GM19099 (cell line): ENCODE measurements around the gene SLC9B1.

ENCODE experiments used
- POLR2A ChIP-seq: IDR thresholded peaks from 3 replicates; pipeline ENCODE4 v1.6.1; 2011; ENCODE audit warnings: low read depth; ENCODE audit not compliant: insufficient read length; ENCODE audit errors: extremely low read depth

Gene SLC9B1

DNA sequence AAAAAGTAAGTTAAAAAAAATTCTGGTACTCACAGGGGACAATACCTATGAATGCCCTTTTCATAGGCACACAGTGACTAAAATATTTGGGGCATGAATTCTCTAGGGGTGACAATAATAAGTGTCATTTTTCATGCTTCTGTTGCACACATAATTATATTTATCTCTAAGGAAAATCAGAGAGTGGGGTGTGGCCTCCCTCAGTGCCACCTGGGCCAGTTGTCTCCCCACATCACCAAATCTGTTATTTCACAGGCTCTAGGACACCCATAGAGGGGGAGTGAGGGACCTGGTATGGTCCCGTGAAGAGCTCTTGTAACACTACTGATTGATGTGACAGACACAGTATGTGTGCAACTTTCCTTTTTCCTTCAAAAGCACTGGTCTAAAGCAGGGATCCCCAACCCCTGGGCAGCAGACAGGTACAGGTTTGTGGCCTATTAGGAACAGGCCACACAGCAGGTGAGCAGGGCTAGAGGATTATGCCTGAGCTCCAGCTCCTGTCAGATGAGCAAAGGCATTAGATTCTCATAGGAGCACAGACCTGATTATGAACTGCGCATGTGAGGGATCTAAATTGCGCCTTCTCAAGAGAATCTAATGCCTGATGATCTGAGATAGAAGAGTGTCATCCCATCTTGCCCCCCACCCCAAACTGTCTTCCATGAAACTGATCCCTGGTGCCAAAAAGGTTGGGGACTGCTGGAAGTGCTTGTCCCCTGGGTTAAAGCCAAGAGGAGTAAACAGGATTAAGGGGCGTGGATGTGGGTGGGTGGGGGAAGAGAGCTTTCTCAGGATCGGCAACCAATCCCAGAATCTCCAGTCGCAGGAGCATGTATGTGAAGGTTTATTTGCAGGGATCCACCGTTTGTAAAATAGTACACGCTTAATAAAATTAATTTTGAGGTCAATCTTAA lies 856 bp downstream of the SLC9B1 start:
- TF ChIP-seq POLR2A: no peak

DNA sequence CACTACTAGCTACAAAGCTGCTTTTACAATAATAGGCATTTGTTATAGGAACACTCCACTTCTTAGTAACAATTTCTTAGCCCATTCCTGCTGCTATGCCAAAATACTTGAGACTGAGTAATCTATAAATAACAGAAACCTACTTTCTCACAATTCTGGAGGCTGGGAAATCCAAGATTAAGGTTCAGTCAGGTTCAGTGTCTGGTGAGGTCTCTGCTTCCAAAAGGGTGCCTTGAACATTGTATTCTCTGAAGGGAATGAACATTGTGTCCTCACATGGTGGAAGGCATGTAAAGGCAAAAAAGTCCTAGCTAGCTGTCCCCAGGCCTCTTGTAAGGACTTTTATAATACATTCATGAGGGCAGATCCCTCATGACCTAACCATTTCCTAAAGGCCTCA lies 7.0 kb downstream of the SLC9B1 start:
- TF ChIP-seq POLR2A: no peak

DNA sequence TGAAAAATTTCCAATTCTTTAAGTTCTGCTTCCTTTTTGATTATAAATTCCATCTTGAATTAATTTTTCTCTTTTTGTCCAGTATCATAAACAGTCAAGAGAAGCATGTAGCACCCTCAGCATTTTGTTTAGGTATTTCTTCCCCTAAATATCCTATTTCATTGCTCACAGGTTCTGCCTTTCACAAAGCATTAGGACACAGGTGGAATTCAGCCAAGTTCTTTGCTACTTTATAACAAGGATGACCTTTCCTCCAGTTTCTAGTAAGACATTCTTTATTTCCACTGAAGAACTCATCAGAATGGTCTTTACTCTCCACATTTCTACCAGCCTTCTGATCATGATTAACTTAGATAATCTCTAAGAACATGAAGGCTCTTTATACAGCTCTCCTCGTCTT lies 7.4 kb downstream of the SLC9B1 start:
- no peak for TF ChIP-seq POLR2A

DNA sequence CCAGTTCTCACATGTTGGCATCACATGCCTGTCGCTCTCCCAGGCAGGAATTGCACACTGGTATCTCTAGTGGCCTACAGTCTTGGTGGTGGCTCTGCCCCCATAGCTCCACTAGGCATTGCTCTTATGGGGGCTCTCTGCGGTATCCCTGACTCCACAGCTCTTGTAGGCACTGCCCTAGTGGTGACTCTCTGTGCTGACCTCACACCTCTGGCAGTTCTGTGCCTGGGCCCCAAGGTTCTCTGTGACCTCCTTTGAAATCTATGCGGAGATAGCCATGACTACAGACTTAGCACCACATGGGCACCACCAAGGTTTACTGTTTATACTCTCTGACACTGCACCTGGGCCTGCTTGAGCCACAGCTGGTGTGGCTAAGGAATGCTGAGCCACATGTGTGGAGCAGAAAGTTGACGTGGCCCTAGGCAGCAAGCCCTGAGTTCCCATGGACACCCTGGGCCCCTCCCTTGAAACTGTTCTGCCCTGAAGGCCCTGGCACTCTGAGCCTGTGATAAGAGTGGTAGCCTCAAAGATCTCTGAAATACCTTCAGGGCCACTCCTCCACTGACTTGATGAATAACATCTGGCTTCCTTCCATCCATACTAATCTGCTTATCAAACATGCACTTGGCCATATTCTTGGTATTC lies 8.0 kb downstream of the SLC9B1 start:
- no peak for TF ChIP-seq POLR2A

DNA sequence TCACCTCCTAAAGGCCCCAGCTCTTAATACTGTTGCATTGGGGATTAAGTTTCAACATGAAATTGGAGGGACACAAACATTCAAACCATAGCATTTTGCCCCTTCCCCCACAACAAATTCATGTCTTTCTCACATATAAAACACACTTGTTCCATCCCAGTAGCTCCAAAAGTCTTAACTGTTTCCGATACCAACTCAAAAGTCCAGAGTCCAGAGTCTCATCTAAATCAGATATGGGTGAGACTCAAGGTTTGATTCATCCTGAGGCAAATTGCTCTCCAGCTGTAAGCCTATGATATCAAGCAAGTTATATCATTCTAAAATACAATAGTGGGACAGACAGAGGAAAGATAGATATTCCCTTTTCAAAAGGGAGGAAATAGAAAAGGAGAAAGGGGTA lies 8.7 kb downstream of the SLC9B1 start:
- no peak for TF ChIP-seq POLR2A

DNA sequence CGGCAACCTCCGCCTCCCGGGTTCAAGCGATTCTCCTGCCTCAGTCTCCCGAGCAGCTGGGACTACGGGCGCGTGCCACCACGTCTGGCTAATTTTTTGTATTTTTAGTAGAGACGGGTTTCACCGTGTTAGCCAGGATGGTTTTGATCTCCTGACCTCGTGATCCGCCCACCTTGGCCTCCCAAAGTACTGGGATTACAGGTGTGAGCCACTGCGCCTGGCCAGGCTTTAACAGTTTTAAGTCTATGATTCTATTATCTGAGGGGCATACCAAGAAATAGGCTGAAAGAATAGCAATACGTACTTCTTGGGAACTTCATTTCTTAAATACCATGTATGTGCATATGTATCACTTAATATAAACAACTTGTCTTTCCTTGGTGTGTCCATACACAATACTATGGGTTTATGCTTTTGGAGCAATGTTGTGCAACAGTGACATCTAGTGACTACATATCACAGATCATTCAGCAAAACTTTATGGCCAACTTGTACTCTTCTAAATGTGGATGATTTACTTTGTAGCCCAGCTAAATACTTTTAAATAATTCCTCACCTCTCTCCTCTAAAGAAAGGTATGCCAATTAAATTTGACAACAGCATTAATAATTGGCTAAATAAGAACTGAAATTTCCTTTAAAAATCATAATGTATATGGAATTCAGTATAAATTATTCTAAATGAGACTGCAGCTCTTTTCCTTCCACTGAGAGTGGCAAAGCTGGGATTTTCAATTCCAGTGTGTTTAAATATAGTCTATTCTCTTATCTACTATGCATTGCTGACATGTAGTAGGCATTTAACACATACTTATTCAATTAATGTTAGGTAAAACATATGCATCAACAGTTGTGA lies 10.4 kb downstream of the SLC9B1 start:
- no peak for TF ChIP-seq POLR2A

DNA sequence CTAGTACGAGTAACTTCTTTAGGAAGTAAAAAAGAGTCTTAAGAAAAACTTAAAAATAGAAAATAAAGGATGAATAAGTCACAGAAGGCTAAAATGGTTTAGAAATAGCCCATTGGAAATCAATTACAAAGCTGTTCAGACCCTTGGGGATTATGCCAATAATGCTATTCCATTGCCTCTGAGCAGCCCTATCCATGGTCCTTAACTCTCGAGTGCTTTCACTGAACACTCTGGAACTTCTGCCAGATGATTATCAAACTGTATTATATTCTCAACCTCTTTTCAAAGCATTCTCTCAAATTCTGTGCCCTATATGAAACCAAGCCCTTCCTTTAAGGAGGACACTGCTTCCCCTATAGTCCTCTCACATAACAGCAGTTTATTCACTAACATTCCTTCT lies 17.0 kb downstream of the SLC9B1 start:
- no peak for TF ChIP-seq POLR2A

DNA sequence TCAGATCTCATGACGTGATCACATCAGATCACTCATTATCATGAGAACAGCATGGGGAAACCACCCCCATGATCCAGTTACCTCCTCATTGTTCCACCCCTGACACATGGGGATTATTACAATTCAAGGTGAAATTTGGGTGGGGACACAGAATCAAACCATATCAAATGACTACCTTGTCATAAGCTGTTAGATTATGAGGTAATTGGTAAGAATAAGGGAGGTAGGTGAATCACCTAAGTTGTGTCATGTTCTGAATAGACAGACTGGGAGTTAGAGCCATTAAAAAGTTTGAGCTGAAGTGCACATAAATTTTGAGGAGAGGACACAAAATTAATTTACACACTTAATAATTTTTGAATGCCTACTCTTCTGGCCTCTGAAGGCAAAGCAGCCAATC lies 24.7 kb downstream of the SLC9B1 start:
- no peak for TF ChIP-seq POLR2A

DNA sequence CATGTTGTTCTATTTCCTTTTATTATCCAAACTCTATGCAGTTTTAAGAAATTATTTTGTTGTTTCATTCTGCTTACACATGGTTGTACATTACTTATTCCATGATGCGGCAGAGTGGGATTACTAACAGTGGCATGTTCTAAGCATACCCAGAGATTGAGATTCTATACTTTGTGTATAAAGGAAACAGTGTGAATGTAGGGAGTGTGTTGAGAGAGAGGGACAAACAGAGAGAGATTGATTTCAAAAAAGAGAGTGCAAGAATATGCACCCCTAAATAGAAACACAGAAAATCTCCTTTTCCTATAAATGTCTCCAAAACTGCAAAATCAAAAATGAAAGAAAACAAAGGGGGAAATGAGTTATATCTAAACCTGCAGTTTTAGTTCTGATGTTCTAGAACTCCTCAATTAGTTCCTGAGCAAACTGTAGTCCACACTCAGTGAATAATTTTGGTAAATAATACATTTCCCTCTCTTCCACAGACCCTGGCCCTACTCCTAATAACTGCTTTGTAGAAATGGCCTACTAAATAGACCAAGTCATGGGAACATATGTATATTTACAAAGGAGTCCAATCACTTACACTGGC lies 31.0 kb downstream of the SLC9B1 start:
- TF ChIP-seq POLR2A: no peak

DNA sequence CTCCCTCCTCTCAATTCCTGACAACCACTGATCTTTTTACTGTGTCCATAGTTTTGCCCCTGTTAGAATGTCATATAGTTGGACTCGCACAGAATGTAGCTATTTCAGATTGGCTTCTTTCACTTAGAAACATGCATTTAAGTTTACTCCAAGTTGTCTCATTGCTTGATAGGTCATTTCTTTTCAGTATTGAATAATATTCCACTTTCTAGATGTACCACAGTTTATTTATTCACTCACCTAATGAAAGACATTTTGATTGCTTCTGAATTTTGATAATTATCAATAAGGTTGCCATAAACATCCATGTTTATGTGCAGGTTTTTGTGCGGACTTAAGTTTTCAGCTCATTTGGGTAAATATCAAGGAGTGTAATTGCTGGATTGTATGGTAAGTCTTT lies 38.5 kb downstream of the SLC9B1 start:
- TF ChIP-seq POLR2A: no peak

DNA sequence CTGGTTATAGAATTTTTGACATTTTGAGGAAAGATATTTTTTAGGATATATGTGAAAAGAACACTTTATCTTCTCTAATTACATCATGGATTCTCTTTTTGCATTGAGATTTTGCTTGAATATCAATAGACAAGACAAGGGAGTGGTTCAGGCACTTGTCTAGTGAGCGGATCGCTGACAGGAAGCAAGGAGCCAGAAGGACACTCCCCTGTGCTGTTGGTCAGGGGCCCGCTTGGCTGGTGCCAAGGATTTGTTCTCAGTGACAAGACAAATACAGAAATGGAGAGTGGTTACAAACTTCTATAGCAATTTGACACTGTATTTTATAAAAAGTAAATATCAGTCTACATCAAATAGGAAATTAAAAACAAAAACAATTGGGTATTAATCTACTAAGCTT lies 60.0 kb downstream of the SLC9B1 start:
- no peak for TF ChIP-seq POLR2A

DNA sequence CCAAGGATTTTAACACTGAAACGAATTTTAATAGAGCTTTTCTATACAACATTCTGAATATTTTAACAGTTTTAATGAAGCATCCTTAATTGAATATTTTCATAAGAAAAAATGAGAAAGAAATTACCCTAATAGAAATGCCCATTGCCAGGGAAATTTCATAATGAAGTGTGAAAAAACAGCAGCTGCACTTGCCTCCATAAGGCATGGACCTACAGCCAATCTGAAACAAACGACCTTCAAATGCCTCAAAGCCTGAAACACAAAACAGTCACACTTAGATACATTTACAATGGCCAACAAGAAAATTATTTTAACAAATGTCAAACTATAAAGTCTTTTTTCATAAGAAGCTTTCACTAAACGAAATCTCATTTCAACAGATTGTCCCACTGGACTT lies 74.4 kb downstream of the SLC9B1 start:
- TF ChIP-seq POLR2A: no peak

DNA sequence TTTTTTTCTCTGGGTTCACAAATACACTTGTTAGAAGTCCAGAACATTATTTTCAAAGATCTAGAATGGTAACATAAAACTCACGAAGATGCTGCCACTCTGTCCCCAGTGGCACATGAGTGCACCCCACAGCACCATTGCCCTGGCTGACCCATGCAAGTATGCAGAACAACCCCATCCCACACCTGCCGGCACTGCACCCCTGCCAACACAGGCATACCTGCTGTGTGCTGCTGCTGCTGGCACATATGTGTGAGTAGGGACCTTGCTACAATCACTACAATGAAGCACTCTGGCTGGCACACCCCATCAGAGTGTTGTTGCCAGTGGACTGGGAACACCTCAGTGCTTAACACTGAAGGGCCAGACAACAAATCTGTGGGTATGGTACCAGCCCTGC lies 83.8 kb downstream of the SLC9B1 start:
- no peak for TF ChIP-seq POLR2A

DNA sequence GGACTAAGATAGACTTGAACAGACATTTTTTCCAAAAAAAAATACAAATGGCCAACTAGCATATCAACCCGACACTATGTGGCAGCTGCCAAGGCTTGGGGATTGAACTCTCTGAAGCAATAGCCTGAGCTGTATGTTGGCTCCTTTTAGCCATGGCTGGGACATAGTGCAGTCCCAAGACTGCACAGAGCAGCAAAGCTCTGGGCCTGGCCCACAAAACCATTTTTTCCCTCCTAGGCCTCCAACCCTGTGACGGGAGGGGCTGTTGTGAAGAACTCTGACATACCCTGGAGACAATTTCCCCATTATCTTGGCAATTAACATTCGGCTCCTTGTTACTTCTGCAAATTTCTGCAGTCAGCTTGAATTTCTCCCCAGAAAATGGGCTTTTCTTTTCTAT lies 100.6 kb downstream of the SLC9B1 start:
- TF ChIP-seq POLR2A: no peak

DNA sequence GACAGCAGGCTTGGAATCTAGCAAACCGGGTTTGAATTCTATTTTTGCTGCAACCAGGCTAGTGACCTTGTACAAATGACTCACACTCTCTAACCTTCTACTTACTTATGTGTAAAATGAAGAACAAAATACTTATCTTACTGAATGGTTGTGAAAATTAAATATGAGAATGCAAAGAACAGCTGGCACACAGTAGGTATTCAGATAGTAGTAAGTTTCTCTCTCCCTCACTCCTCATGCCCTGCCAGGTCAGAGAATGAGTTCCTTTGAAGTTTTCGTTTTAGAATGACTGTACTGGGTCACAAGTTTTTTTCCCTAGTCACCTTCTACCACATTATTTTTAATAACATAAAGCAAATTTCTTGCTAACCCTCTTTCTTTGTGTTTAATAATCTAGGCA lies 117.7 kb downstream of the SLC9B1 start:
- TF ChIP-seq POLR2A: no peak
